ENCODE data around the gene IKZF3. TPM values are rescaled to one million over a fixed set of nuclear protein-coding genes. Genes with fewer than 3 reads are reported as not detected.
"Not testable (repeated sequence)": the region's sequence is repeated elsewhere in the genome, so short reads cannot be mapped to it uniquely, and the experiment has no call there.

The IKZF3 gene
- 1 to 10 TPM; 1.8 to 2.8 (median 2.6) TPM for total RNA-seq

- intact Hi-C loops (cut with DNase I), result loop anchor here (10.0 kb wide), 1 partner anchor 239 kb away; the partner anchor contains the start of gene PPP1R1B
- no peaks in the 10 kb centered on the region for H3K36me3 ChIP-seq
- WGBS, 2 donors, result 6 to 8% methylated on average over 43 to 49 of the region's 50 CpGs
- no peak within 1 kb of the TSS for H3K27ac ChIP-seq
- H3K4me1 ChIP-seq, result peaks cover 0 to 6% of the 10 kb centered on the region in 2 donors
- no peak within 1 kb of the TSS for H3K4me3 ChIP-seq (replicated peaks in 1 of 3)
- TF ChIP-seq CTCF (IDR thresholded peaks at IDR 0.05) (peak in 4 of 6 experiments; percentile 31 to 65 (median 49)), POLR2A (IDR thresholded peaks at IDR 0.05) (no peak)
- peak; percentile 76 to 87 for DNase-seq
- no peaks in the 10 kb centered on the region for H3K27me3 ChIP-seq
- no peaks in the 10 kb centered on the region for H3K9me3 ChIP-seq
These were observed at the start of gene IKZF3 for GRCh38 chr17:39863918-39864746. IKZF3 (minus strand) TSS chr17:39864312; CDS start chr17:39864126, 186 bp downstream.

- WGBS, 2 donors, result 94 to 96% methylated on average over 6 of the region's 6 CpGs
- H3K9me3 ChIP-seq, result no peaks in the 10 kb centered on the region
- H3K36me3 ChIP-seq, result no peaks in the 10 kb centered on the region
- no peak overlapping the region for H3K27ac ChIP-seq
- TF ChIP-seq CTCF (IDR thresholded peaks at IDR 0.05) (no peak), POLR2A (IDR thresholded peaks at IDR 0.05) (no peak)
- H3K4me1 ChIP-seq, result peaks cover 0 to 4% of the 10 kb centered on the region in 2 donors
- DNase-seq, result no peak
- intact Hi-C loops (cut with DNase I), result no loop called here
- H3K27me3 ChIP-seq, result no peaks in the 10 kb centered on the region
- no peak overlapping the region for H3K4me3 ChIP-seq (replicated peaks in 1 of 3)
These were observed 44.8 kb upstream of the IKZF3 start for GRCh38 chr17:39908789-39909352.

- 86 to 87% methylated on average over 3 of the region's 3 CpGs for WGBS, 2 donors
- no peak overlapping the region for H3K27ac ChIP-seq
- TF ChIP-seq CTCF (IDR thresholded peaks at IDR 0.05) (no peak), POLR2A (IDR thresholded peaks at IDR 0.05) (no peak)
- DNase-seq, result no peak
- H3K27me3 ChIP-seq, result no peaks in the 10 kb centered on the region
- H3K36me3 ChIP-seq, result no peaks in the 10 kb centered on the region
- H3K9me3 ChIP-seq, result no peaks in the 10 kb centered on the region
- H3K4me3 ChIP-seq (replicated peaks in 1 of 3), result no peak overlapping the region
- intact Hi-C loops (cut with DNase I), result no loop called here
- H3K4me1 ChIP-seq, result peaks cover 0 to 4% of the 10 kb centered on the region in 2 donors
These were observed 40.8 kb upstream of the IKZF3 start for GRCh38 chr17:39904990-39905288.

GRCh38 chr17:39903158-39903884 lies 39.2 kb upstream of the IKZF3 start:
- TF ChIP-seq CTCF (IDR thresholded peaks at IDR 0.05), result no peak
- no peak for TF ChIP-seq POLR2A (IDR thresholded peaks at IDR 0.05)
- no peaks in the 10 kb centered on the region for H3K36me3 ChIP-seq
- H3K9me3 ChIP-seq, result no peaks in the 10 kb centered on the region
- intact Hi-C loops (cut with DNase I), result no loop called here
- peaks cover 11 to 12% of the 10 kb centered on the region in 2 donors for H3K4me1 ChIP-seq
- H3K27me3 ChIP-seq, result no peaks in the 10 kb centered on the region
- H3K4me3 ChIP-seq (replicated peaks in 1 of 3), result no peak overlapping the region
- 90 to 95% methylated on average over 4 of the region's 4 CpGs for WGBS, 2 donors
- DNase-seq, result no peak
- H3K27ac ChIP-seq, result no peak overlapping the region

GRCh38 chr17:39902027-39902426 lies 37.9 kb upstream of the IKZF3 start:
- H3K27me3 ChIP-seq; DNase-seq; intact Hi-C loops (cut with DNase I); H3K4me3 ChIP-seq (replicated peaks in 1 of 3); H3K36me3 ChIP-seq; H3K27ac ChIP-seq; H3K9me3 ChIP-seq: not testable (repeated sequence)
- H3K4me1 ChIP-seq, result peaks cover 11 to 12% of the 10 kb centered on the region in 2 donors
- WGBS, 2 donors, result 96 to 98% methylated on average over 2 of the region's 2 CpGs

Measured in thyroid gland (tissue), 4 donors.